ENCODE results near the gene AIF1.

Gene AIF1

GRCh38 chr6:31651602-31652191, 36.7 kb downstream of the AIF1 start:
- peak; percentile 92 for DNase-seq

- peak; percentile 99 for DNase-seq
These were observed 38.1 kb downstream of the AIF1 start for GRCh38 chr6:31652925-31653724.

GRCh38 chr6:31654574-31655348, 39.7 kb downstream of the AIF1 start:
- no peak for DNase-seq

GRCh38 chr6:31655349-31656237, 40.6 kb downstream of the AIF1 start, which contains the start of gene APOM:
Gene APOM (plus strand): TSS chr6:31655894. CDS start chr6:31655967, 73 bp downstream.
- DNase-seq = no peak

GRCh38 chr6:31657406-31658157, 42.5 kb downstream of the AIF1 start:
- DNase-seq = peak; percentile 80

- no peak for DNase-seq
These were observed 43.2 kb downstream of the AIF1 start for GRCh38 chr6:31658158-31658688.

GRCh38 chr6:31658983-31659648, 44.1 kb downstream of the AIF1 start:
- no peak for DNase-seq

- DNase-seq = no peak
These were observed 44.8 kb downstream of the AIF1 start for GRCh38 chr6:31659649-31660380.

GRCh38 chr6:31660381-31661261, 45.6 kb downstream of the AIF1 start, which contains the start of gene C6orf47:
Gene C6orf47 (minus strand): TSS chr6:31660778. CDS start chr6:31659947, 831 bp downstream.
- peak; percentile 93 for DNase-seq

GRCh38 chr6:31661262-31662123, 46.5 kb downstream of the AIF1 start:
- DNase-seq = no peak

GRCh38 chr6:31662124-31662723, 47.2 kb downstream of the AIF1 start:
- no peak for DNase-seq

- no peak for DNase-seq
These were observed 48.3 kb downstream of the AIF1 start for GRCh38 chr6:31663126-31663960.

- peak; percentile 61 for DNase-seq
These were observed 49.1 kb downstream of the AIF1 start for GRCh38 chr6:31663961-31664789.

- peak; percentile 96 for DNase-seq
These were observed 49.9 kb downstream of the AIF1 start, which contains the start of gene GPANK1 for GRCh38 chr6:31664790-31665500. Gene GPANK1 (minus strand): TSS chr6:31664997. CDS start chr6:31664478, 519 bp downstream.
